Endodermal cell (in vitro differentiated cells): ENCODE data around the gene OAT. TPM values are rescaled to one million over a fixed set of nuclear protein-coding genes. Genes with fewer than 3 reads are reported as not detected.
A peak's percentile ranks its signal among the peaks of the same experiment; 100 is the strongest.

ENCODE experiments used
- DNase-seq: peaks from one replicate; pipeline ENCODE4 v3.0.0-alpha.2; 2017
- H3K27ac ChIP-seq: 2 replicates; pipeline ENCODE4 v1.5.1; 2013; ENCODE audit warnings: mild to moderate bottlenecking, low read depth, low read length, moderate library complexity
- H3K27me3 ChIP-seq: 2 replicates; pipeline ENCODE4 v1.6.1; 2013; ENCODE audit warnings: mild to moderate bottlenecking, low read length, moderate library complexity; ENCODE audit not compliant: insufficient read depth, control insufficient read depth, poor library complexity, severe bottlenecking
- H3K36me3 ChIP-seq: 2 replicates; pipeline ENCODE4 v1.7.0; 2013; ENCODE audit warnings: mild to moderate bottlenecking, low read length, moderate library complexity; ENCODE audit not compliant: control insufficient read depth, insufficient read depth
- H3K4me1 ChIP-seq: one replicate; pipeline ENCODE4 v1.7.0; 2013; ENCODE audit warnings: low read length; ENCODE audit not compliant: control insufficient read depth, insufficient read depth
- H3K4me3 ChIP-seq: 2 replicates; pipeline ENCODE4 v1.5.1; 2013; ENCODE audit warnings: mild to moderate bottlenecking, low read length, moderate library complexity
- H3K9ac ChIP-seq: 2 replicates; pipeline ENCODE4 v1.6.1; 2013; ENCODE audit warnings: mild to moderate bottlenecking, low read length, moderate library complexity; ENCODE audit not compliant: poor library complexity, severe bottlenecking; ENCODE audit errors: extremely low read depth
- H3K9me3 ChIP-seq: 2 replicates; pipeline ENCODE4 v1.6.1; 2013; ENCODE audit warnings: mild to moderate bottlenecking, low read length, moderate library complexity; ENCODE audit not compliant: control insufficient read depth
- H3K27ac Mint-ChIP-seq: 2 replicates; pipeline ENCODE4 v1.8.0; 2020; ENCODE audit warnings: mixed read lengths
- H3K27me3 Mint-ChIP-seq: 2 replicates; pipeline ENCODE4 v1.8.0; 2021; ENCODE audit warnings: mild to moderate bottlenecking, mixed read lengths; ENCODE audit not compliant: insufficient read depth
- H3K36me3 Mint-ChIP-seq: 2 replicates; pipeline ENCODE4 v1.8.0; 2020; ENCODE audit warnings: low read depth, mixed read lengths
- H3K4me1 Mint-ChIP-seq: 2 replicates; pipeline ENCODE4 v1.8.0; 2020; ENCODE audit warnings: mixed read lengths
- H3K4me3 Mint-ChIP-seq: 2 replicates; pipeline ENCODE4 v1.8.0; 2020; ENCODE audit warnings: mild to moderate bottlenecking, moderate library complexity, mixed read lengths
- H3K9me3 Mint-ChIP-seq: 2 replicates; pipeline ENCODE4 v1.8.0; 2020; ENCODE audit warnings: mild to moderate bottlenecking, mixed read lengths
- WGBS, 2 experiments: methylation state at CpG; one replicate each; pipeline versions ENCODE4 v1.1.5 to v1.1.7; 2013; ENCODE audit warnings: missing lambda C conversion rate in 2 of 2, mixed read lengths in 1 of 2; ENCODE audit not compliant: insufficient coverage in 1 of 2, insufficient read length in 1 of 2; 5-methylcytosine and 5-hydroxymethylcytosine counted together
- total RNA-seq, 2 donors: library from RNA; stranded (reverse); fragmentation: NEBNext Ultra II Directional in 1 of 2; extraction: Animal tissue kit (Norgen Biotek cat#: 25700) in 1 of 2; gene quantifications; 2 replicates in 1 of 2; 3 replicates in 1 of 2; pipeline ENCODE4 v1.2.1, GENCODE V29; 2021
- TF ChIP-seq, protein P1 (sequence below): fragments of 200-600 bp; sonication (generic); conservative IDR thresholded peaks from 2 replicates; pipeline ENCODE4 v1.5.0; 2021; ENCODE audit warnings: antibody characterized with exemption, mild to moderate bottlenecking

OAT gene
- total RNA-seq, 2 donors from 2014 or later: 58.6 to 71.6 TPM

DNA sequence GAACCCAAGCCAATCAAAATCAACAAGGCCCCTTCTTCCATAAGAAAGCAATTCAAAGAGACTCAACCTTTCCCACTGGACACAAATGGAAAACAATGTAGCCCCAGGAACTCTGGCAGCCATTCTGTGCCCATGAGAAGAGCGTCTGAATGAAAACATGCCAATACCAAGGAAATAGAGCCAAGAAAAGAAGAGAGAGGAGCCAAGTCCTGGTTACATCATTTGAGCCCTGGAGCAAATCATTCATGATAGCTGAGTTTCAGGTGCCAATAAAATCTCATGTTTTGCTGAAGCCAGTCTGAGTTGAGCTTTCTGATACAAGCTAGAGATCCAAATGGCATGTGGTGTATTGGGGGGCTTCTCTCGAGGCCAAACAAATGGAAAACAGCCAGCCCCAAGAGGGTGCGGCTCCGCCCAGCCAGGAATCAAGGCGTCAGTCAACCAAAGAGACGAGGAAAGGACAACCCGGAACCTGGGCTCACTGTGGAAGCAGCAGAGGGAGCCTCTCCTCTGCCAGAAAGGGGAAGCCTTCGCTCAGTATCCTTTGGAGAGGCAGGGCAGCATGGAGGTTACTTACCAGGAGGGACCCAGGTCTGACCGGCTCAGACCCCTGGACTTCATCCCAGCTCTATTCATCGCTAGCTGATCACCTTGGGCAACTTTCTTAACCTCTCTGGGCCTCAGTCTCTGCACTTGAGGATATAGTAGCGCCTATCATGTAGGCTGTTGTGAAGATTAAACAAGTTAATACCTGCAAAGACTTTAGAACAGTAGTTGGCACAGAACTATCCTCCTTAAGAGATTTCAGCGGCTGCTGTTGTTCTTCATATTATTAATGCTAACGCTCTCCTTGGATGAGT, 61.8 kb downstream of the OAT start:
- Mint-ChIP-seq H3K4me3 (no peak overlapping the region), H3K9me3 (no peaks in the 10 kb centered on the region), H3K27me3 (no peaks in the 10 kb centered on the region), H3K27ac (no peak overlapping the region), H3K36me3 (no peaks in the 10 kb centered on the region), H3K4me1 (peaks cover 4% of the 10 kb centered on the region)
- no peak overlapping the region for H3K27ac ChIP-seq
- peak; percentile 45 for DNase-seq
- H3K27me3 ChIP-seq: no peaks in the 10 kb centered on the region
- TF ChIP-seq, protein P1, sequence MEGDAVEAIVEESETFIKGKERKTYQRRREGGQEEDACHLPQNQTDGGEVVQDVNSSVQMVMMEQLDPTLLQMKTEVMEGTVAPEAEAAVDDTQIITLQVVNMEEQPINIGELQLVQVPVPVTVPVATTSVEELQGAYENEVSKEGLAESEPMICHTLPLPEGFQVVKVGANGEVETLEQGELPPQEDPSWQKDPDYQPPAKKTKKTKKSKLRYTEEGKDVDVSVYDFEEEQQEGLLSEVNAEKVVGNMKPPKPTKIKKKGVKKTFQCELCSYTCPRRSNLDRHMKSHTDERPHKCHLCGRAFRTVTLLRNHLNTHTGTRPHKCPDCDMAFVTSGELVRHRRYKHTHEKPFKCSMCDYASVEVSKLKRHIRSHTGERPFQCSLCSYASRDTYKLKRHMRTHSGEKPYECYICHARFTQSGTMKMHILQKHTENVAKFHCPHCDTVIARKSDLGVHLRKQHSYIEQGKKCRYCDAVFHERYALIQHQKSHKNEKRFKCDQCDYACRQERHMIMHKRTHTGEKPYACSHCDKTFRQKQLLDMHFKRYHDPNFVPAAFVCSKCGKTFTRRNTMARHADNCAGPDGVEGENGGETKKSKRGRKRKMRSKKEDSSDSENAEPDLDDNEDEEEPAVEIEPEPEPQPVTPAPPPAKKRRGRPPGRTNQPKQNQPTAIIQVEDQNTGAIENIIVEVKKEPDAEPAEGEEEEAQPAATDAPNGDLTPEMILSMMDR: no peak
- no peak overlapping the region for H3K4me3 ChIP-seq
- H3K4me1 ChIP-seq: no peaks in the 10 kb centered on the region
- no peak overlapping the region for H3K9ac ChIP-seq
- H3K36me3 ChIP-seq: no peaks in the 10 kb centered on the region
- WGBS, 2 experiments: 89 to 96% methylated on average over 12 to 13 of the region's 13 CpGs
- H3K9me3 ChIP-seq: no peaks in the 10 kb centered on the region

DNA sequence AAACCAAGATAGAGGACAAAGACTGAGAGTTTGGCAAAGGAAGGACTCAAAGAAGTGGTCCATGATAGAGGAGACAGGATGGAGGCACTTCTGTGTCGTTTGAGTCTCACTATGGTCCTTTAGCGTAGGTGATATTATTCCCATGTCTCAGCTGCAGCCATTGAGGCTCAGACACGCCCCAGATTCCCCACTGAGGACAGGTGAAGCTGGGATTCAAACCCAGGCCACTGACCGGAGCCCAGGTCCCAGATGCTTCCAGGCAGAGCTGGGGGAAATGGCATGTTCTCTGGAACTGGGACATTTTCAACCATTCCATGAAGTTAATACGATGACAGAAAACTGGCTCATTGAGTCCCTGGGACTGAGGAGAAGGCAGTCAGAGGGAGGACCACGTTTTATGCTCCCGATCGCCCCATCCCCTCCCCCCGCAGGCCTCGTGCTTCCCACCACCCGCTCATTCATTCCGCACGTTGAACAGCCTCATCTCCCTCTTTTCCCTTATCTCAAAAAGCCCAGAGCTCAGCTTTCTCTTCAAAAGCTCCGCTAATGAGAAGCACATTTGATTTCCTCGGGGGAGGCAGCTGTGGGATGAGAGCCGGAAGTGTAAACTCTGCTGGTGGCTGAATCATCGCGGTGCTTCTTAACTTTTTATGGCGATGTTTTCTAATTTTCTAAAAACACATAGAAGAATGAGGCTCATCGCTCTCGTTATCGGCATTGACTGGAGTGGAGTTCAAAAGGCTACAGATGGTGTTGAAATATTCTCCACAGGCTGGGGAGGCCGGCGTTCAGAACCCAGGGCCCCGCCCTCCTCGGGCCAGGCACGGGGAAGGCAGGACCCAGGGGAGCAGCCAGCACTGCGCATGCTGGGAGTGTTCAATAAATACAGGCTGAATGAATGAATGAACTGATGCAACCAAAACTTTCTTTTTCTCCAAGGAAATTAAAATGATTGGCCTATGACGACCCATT, 64.0 kb downstream of the OAT start:
- Histone ChIP-seq H3K9me3 (no peaks in the 10 kb centered on the region), H3K27ac (no peak overlapping the region), H3K27me3 (no peaks in the 10 kb centered on the region), H3K4me1 (no peaks in the 10 kb centered on the region), H3K36me3 (no peaks in the 10 kb centered on the region), H3K4me3 (peak overlapping the region; percentile 63), H3K9ac (no peak overlapping the region)
- H3K27me3 Mint-ChIP-seq: no peaks in the 10 kb centered on the region
- no peak overlapping the region for H3K27ac Mint-ChIP-seq
- TF ChIP-seq, protein P1: no peak
- DNase-seq: peak; percentile 38
- H3K4me3 Mint-ChIP-seq: peak overlapping the region; percentile 12
- peaks cover 4% of the 10 kb centered on the region for H3K4me1 Mint-ChIP-seq
- no peaks in the 10 kb centered on the region for H3K36me3 Mint-ChIP-seq
- H3K9me3 Mint-ChIP-seq: no peaks in the 10 kb centered on the region
- WGBS, 2 experiments: 54 to 55% methylated on average over 19 to 29 of the region's 29 CpGs

DNA sequence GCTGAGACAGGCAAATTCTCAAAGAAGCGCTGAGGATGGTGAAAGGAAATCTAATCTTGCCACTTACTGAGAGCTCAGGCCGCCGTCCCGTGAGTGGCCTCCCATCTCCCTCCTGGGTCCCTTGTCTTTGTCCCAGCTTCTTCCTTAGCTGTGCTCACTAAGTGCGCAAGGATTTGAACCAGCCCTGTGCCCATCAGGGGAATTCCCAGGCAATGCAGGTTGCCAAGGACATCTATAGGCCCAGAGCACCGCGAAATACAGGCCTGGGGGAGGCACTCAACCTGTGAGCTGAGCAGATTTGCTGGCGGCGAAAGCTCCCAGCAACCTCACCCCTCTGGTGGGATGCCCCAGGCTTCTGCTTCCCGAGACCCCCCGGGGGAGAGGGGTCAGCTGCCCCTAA, 64.8 kb downstream of the OAT start:
- H3K27ac ChIP-seq: no peak overlapping the region
- no peaks in the 10 kb centered on the region for H3K27me3 ChIP-seq
- Mint-ChIP-seq H3K27ac (no peak overlapping the region), H3K9me3 (no peaks in the 10 kb centered on the region), H3K4me3 (no peak overlapping the region), H3K4me1 (peaks cover 4% of the 10 kb centered on the region), H3K36me3 (no peaks in the 10 kb centered on the region), H3K27me3 (no peaks in the 10 kb centered on the region)
- TF ChIP-seq, protein P1: no peak
- DNase-seq: peak; percentile 40
- no peaks in the 10 kb centered on the region for H3K9me3 ChIP-seq
- H3K36me3 ChIP-seq: no peaks in the 10 kb centered on the region
- WGBS, 2 experiments: 80 to 88% methylated on average over 2 to 11 of the region's 11 CpGs
- H3K4me3 ChIP-seq: no peak overlapping the region
- no peaks in the 10 kb centered on the region for H3K4me1 ChIP-seq
- H3K9ac ChIP-seq: no peak overlapping the region
